Tibial artery (tissue), 4 donors: ENCODE measurements around the gene TPRG1.
"Not testable (repeated sequence)": the region's sequence is repeated elsewhere in the genome, so short reads cannot be mapped to it uniquely, and the experiment has no call there.

Source experiments
- DNase-seq, 2 donors: peaks; one replicate each; pipeline ENCODE4 v3.0.0-alpha.2; 2019
- H3K27ac ChIP-seq, 2 donors: fragments of 200-600 bp; sonication (generic) in 1 of 2; 1 replicate in 1 of 2; 2 replicates in 1 of 2; pipeline ENCODE4 v1.5.1; 2018 to 2019; ENCODE audit warnings: mild to moderate bottlenecking in 1 of 2
- H3K27me3 ChIP-seq, 2 donors: fragments of 200-600 bp; sonication (generic) in 1 of 2; one replicate each; pipeline versions ENCODE4 v1.5.1 to v1.6.0; 2016 to 2019
- H3K36me3 ChIP-seq, 3 donors: fragments of 200-600 bp; sonication (generic) in 2 of 3; one replicate each; pipeline ENCODE4 v1.5.1; 2016 to 2019; ENCODE audit warnings: mild to moderate bottlenecking in 2 of 3
- H3K4me1 ChIP-seq, 4 donors: fragments of 200-600 bp; sonication (generic) in 2 of 4; 1 replicate in 3 of 4; 2 replicates in 1 of 4; pipeline ENCODE4 v1.5.1; 2016 to 2019
- H3K4me3 ChIP-seq, 2 donors: fragments of 200-600 bp; sonication (generic) in 1 of 2; 1 replicate in 1 of 2; 2 replicates in 1 of 2; pipeline ENCODE4 v1.5.1; 2018 to 2019; ENCODE audit warnings: mild to moderate bottlenecking in 2 of 2
- H3K9me3 ChIP-seq, 3 donors: fragments of 200-600 bp; sonication (generic) in 1 of 3; one replicate each; pipeline ENCODE4 v1.5.1; 2016 to 2019
- CTCF ChIP-seq, 2 experiments: fragments of 200-600 bp in 1 of 2; fragments of 450-650 bp in 1 of 2; IDR thresholded peaks; one replicate each; pipeline ENCODE4 v1.5.1; 2017 to 2019; ENCODE audit warnings: antibody characterized with exemption in 2 of 2, mild to moderate bottlenecking in 1 of 2, moderate library complexity in 1 of 2
- intact Hi-C: fragments of 100-400 bp; cut with DNase I; formaldehyde crosslinking; loops from one replicate; pipeline ENCODE4 v1.15.0; 2023; ENCODE audit warnings: low total_unique reads

Gene TPRG1

GRCh38 chr3:189322339-189322738 is 150.6 kb downstream of the TPRG1 start:
- TF ChIP-seq CTCF (IDR thresholded peaks at IDR 0.05), result no peak
- Histone ChIP-seq H3K9me3 (no peaks in the 10 kb centered on the region), H3K4me3 (no peak overlapping the region), H3K27ac (peak overlapping the region; percentile 14 to 23), H3K36me3 (no peaks in the 10 kb centered on the region), H3K27me3 (no peaks in the 10 kb centered on the region), H3K4me1 (peaks cover 0 to 30% (median 11%) of the 10 kb centered on the region in 4 donors)
- DNase-seq, result no peak
- intact Hi-C loops, result no loop called here

GRCh38 chr3:189324538-189325138 is 152.9 kb downstream of the TPRG1 start:
- Histone ChIP-seq H3K27me3 (no peaks in the 10 kb centered on the region), H3K9me3 (no peaks in the 10 kb centered on the region), H3K4me3 (no peak overlapping the region), H3K4me1 (peaks cover 0 to 30% (median 11%) of the 10 kb centered on the region in 4 donors), H3K27ac (peak overlapping the region in 1 of 2 donors; percentile 20), H3K36me3 (no peaks in the 10 kb centered on the region)
- intact Hi-C loops, result no loop called here
- no peak for TF ChIP-seq CTCF (IDR thresholded peaks at IDR 0.05)
- peak in 1 of 2 donors; percentile 19 for DNase-seq

- no peaks in the 10 kb centered on the region for H3K36me3 ChIP-seq
- H3K9me3 ChIP-seq, result no peaks in the 10 kb centered on the region
- H3K4me1 ChIP-seq, result peaks cover 0 to 30% (median 11%) of the 10 kb centered on the region in 4 donors
- intact Hi-C loops, result no loop called here
- no peak overlapping the region for H3K4me3 ChIP-seq
- TF ChIP-seq CTCF (IDR thresholded peaks at IDR 0.05), result no peak
- DNase-seq, result no peak
- no peak overlapping the region for H3K27ac ChIP-seq
- no peaks in the 10 kb centered on the region for H3K27me3 ChIP-seq
Observed at GRCh38 chr3:189325454-189325853, 153.7 kb downstream of the TPRG1 start.

- H3K27ac ChIP-seq, H3K36me3 ChIP-seq, H3K9me3 ChIP-seq, intact Hi-C loops, H3K27me3 ChIP-seq, H3K4me3 ChIP-seq, DNase-seq: not testable (repeated sequence)
- H3K4me1 ChIP-seq, result peaks cover 0 to 11% (median 3%) of the 10 kb centered on the region in 4 donors
Observed at GRCh38 chr3:189329630-189330029, 157.9 kb downstream of the TPRG1 start.

- Histone ChIP-seq H3K4me3 (no peak overlapping the region), H3K27ac (no peak overlapping the region), H3K36me3 (no peaks in the 10 kb centered on the region), H3K9me3 (no peaks in the 10 kb centered on the region), H3K4me1 (peaks cover 0 to 7% (median under 1%) of the 10 kb centered on the region in 4 donors), H3K27me3 (no peaks in the 10 kb centered on the region)
- DNase-seq, result no peak
- no peak for TF ChIP-seq CTCF (IDR thresholded peaks at IDR 0.05)
- intact Hi-C loops, result no loop called here
Observed at GRCh38 chr3:189330066-189330465, 158.3 kb downstream of the TPRG1 start.

GRCh38 chr3:189331002-189331418 is 159.2 kb downstream of the TPRG1 start:
- Histone ChIP-seq H3K27me3 (no peaks in the 10 kb centered on the region), H3K4me1 (no peaks in the 10 kb centered on the region), H3K4me3 (no peak overlapping the region), H3K9me3 (no peaks in the 10 kb centered on the region), H3K36me3 (no peaks in the 10 kb centered on the region), H3K27ac (no peak overlapping the region)
- intact Hi-C loops, result no loop called here
- no peak for DNase-seq
- TF ChIP-seq CTCF (IDR thresholded peaks at IDR 0.05), result no peak
